Endodermal cell (in vitro differentiated cells): ENCODE results near the gene MFSD11. TPM values are rescaled to one million over a fixed set of nuclear protein-coding genes. Genes with fewer than 3 reads are reported as not detected.
"Not testable (repeated sequence)": the region's sequence is repeated elsewhere in the genome, so short reads cannot be mapped to it uniquely, and the experiment has no call there.

Source experiments
- DNase-seq: peaks from one replicate; pipeline ENCODE4 v3.0.0-alpha.2; 2017
- H3K27ac ChIP-seq: 2 replicates; pipeline ENCODE4 v1.5.1; 2013; ENCODE audit warnings: mild to moderate bottlenecking, low read depth, low read length, moderate library complexity
- H3K27me3 ChIP-seq: 2 replicates; pipeline ENCODE4 v1.6.1; 2013; ENCODE audit warnings: mild to moderate bottlenecking, low read length, moderate library complexity; ENCODE audit not compliant: insufficient read depth, control insufficient read depth, poor library complexity, severe bottlenecking
- H3K36me3 ChIP-seq: 2 replicates; pipeline ENCODE4 v1.7.0; 2013; ENCODE audit warnings: mild to moderate bottlenecking, low read length, moderate library complexity; ENCODE audit not compliant: control insufficient read depth, insufficient read depth
- H3K4me1 ChIP-seq: one replicate; pipeline ENCODE4 v1.7.0; 2013; ENCODE audit warnings: low read length; ENCODE audit not compliant: control insufficient read depth, insufficient read depth
- H3K4me3 ChIP-seq: 2 replicates; pipeline ENCODE4 v1.5.1; 2013; ENCODE audit warnings: mild to moderate bottlenecking, low read length, moderate library complexity
- H3K9ac ChIP-seq: 2 replicates; pipeline ENCODE4 v1.6.1; 2013; ENCODE audit warnings: mild to moderate bottlenecking, low read length, moderate library complexity; ENCODE audit not compliant: poor library complexity, severe bottlenecking; ENCODE audit errors: extremely low read depth
- H3K9me3 ChIP-seq: 2 replicates; pipeline ENCODE4 v1.6.1; 2013; ENCODE audit warnings: mild to moderate bottlenecking, low read length, moderate library complexity; ENCODE audit not compliant: control insufficient read depth
- H3K27ac Mint-ChIP-seq: 2 replicates; pipeline ENCODE4 v1.8.0; 2020; ENCODE audit warnings: mixed read lengths
- H3K27me3 Mint-ChIP-seq: 2 replicates; pipeline ENCODE4 v1.8.0; 2021; ENCODE audit warnings: mild to moderate bottlenecking, mixed read lengths; ENCODE audit not compliant: insufficient read depth
- H3K36me3 Mint-ChIP-seq: 2 replicates; pipeline ENCODE4 v1.8.0; 2020; ENCODE audit warnings: low read depth, mixed read lengths
- H3K4me1 Mint-ChIP-seq: 2 replicates; pipeline ENCODE4 v1.8.0; 2020; ENCODE audit warnings: mixed read lengths
- H3K4me3 Mint-ChIP-seq: 2 replicates; pipeline ENCODE4 v1.8.0; 2020; ENCODE audit warnings: mild to moderate bottlenecking, moderate library complexity, mixed read lengths
- H3K9me3 Mint-ChIP-seq: 2 replicates; pipeline ENCODE4 v1.8.0; 2020; ENCODE audit warnings: mild to moderate bottlenecking, mixed read lengths
- CTCF ChIP-seq: fragments of 200-600 bp; sonication (generic); conservative IDR thresholded peaks from 2 replicates; pipeline ENCODE4 v1.5.0; 2021; ENCODE audit warnings: antibody characterized with exemption, mild to moderate bottlenecking
- WGBS, 2 experiments: methylation state at CpG; one replicate each; pipeline versions ENCODE4 v1.1.5 to v1.1.7; 2013; ENCODE audit warnings: missing lambda C conversion rate in 2 of 2, mixed read lengths in 1 of 2; ENCODE audit not compliant: insufficient coverage in 1 of 2, insufficient read length in 1 of 2; 5-methylcytosine and 5-hydroxymethylcytosine counted together
- total RNA-seq, 2 donors: library from RNA; stranded (reverse); fragmentation: NEBNext Ultra II Directional in 1 of 2; extraction: Animal tissue kit (Norgen Biotek cat#: 25700) in 1 of 2; gene quantifications; 2 replicates in 1 of 2; 3 replicates in 1 of 2; pipeline ENCODE4 v1.2.1, GENCODE V29; 2021

MFSD11 gene
- total RNA-seq, 2 donors from 2014 or later: 29.3 to 33.3 TPM

- Histone ChIP-seq H3K27ac (peak within 1 kb of the TSS; percentile 99), H3K27me3 (no peaks in the 10 kb centered on the region), H3K4me3 (peak within 1 kb of the TSS; percentile 100), H3K36me3 (peaks cover 53% of the 10 kb centered on the region), H3K9ac (peak within 1 kb of the TSS; percentile 96), H3K9me3 (no peaks in the 10 kb centered on the region), H3K4me1 (peaks cover 9% of the 10 kb centered on the region)
- H3K9me3 Mint-ChIP-seq: no peaks in the 10 kb centered on the region
- DNase-seq: peak; percentile 100
- H3K4me3 Mint-ChIP-seq: peak within 1 kb of the TSS; percentile 100
- peaks cover 28% of the 10 kb centered on the region for H3K4me1 Mint-ChIP-seq
- H3K27me3 Mint-ChIP-seq: no peaks in the 10 kb centered on the region
- no peak for TF ChIP-seq CTCF
- 0% methylated on average over 28 to 60 of the region's 60 CpGs for WGBS, 2 experiments
- peaks cover 49% of the 10 kb centered on the region for H3K36me3 Mint-ChIP-seq
- peak within 1 kb of the TSS; percentile 100 for H3K27ac Mint-ChIP-seq
These were observed 740 bp upstream of the MFSD11 start, which contains the start of gene SRSF2 for GRCh38 chr17:76737082-76737675. SRSF2 (minus strand) TSS chr17:76737331; CDS start chr17:76737160, 171 bp downstream.

DNA sequence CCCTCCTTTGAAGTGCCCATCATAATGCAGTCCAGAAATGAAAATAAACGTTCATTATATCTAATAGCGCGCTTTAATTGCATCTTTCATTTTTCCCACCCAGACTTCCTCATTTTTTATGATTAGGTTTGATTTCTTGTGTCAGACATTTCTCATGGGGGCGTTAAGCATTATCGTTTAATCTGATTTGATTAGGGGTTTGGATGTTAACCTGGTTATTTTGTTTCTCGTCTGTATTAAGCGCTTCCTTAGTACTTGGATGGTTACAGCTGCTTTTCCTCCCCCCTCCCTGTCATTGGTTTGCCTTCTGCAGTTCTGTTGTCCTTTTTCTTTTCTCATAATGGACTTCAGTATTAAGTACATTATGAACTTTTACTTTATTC lies 540 bp downstream of the MFSD11 start:
- Mint-ChIP-seq H3K9me3 (no peaks in the 10 kb centered on the region), H3K27ac (peak overlapping the region; percentile 100), H3K4me1 (peaks cover 28% of the 10 kb centered on the region), H3K36me3 (peaks cover 46% of the 10 kb centered on the region), H3K27me3 (no peaks in the 10 kb centered on the region), H3K4me3 (peak overlapping the region; percentile 100)
- Histone ChIP-seq H3K4me1 (peaks cover 9% of the 10 kb centered on the region), H3K36me3 (peaks cover 49% of the 10 kb centered on the region), H3K27ac (peak overlapping the region; percentile 99), H3K9ac (peak overlapping the region; percentile 95), H3K4me3 (peak overlapping the region; percentile 100), H3K27me3 (no peaks in the 10 kb centered on the region), H3K9me3 (no peaks in the 10 kb centered on the region)
- DNase-seq: no peak
- no peak for TF ChIP-seq CTCF
- 33% methylated on average over 4 of the region's 7 CpGs; no CpG with 5 or more reads in 1 of the 2 experiments for WGBS, 2 experiments

DNA sequence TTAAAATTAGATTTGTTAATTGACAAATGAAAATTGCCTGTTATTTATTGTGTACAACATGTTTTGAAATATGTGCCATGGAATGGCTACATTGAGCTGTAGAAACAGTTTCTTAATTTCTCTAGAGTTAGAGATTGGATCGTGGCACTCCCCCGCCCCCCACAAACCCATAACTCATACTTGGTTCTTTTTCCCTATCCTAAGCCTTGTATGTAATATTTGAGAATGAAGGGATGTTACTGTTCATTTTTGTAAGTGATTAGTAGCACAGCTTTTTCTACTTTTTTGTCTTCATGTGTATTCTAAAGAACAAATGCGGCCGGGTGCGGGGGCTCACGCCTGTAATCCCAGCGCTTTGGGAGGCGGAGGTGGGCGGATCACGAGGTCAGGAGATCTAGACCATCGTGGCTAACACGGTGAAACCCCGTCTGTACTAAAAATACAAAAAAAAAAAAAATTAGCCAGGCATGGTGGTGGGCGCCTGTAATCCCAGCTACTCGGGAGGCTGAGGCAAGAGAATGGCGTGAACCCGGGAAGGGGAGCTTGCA lies 1.7 kb downstream of the MFSD11 start:
- H3K36me3 Mint-ChIP-seq: peaks cover 43% of the 10 kb centered on the region
- H3K4me1 ChIP-seq, H3K9me3 ChIP-seq, DNase-seq, H3K9me3 Mint-ChIP-seq, H3K4me3 Mint-ChIP-seq, H3K27me3 ChIP-seq, H3K27me3 Mint-ChIP-seq, H3K27ac ChIP-seq: not testable (repeated sequence)
- peak overlapping the region; percentile 10 for H3K27ac Mint-ChIP-seq
- peak overlapping the region; percentile 100 for H3K4me3 ChIP-seq
- peak overlapping the region; percentile 95 for H3K9ac ChIP-seq
- H3K36me3 ChIP-seq: peaks cover 47% of the 10 kb centered on the region
- H3K4me1 Mint-ChIP-seq: peaks cover 19% of the 10 kb centered on the region
- 92 to 95% methylated on average over 14 to 15 of the region's 17 CpGs for WGBS, 2 experiments
